K562 (cell line): ENCODE measurements around the gene RCC1. TPM values are rescaled to one million over a fixed set of nuclear protein-coding genes. Genes with fewer than 3 reads are reported as not detected.

ENCODE experiments used
- BCOR ChIP-seq: fragments of 450-650 bp; IDR thresholded peaks from 2 replicates; pipeline ENCODE4 v1.6.1; 2016
- CCAR2 ChIP-seq: fragments of 200-400 bp; formaldehyde crosslinking; IDR thresholded peaks from 2 replicates; pipeline ENCODE4 v1.6.1; 2017; ENCODE audit warnings: mild to moderate bottlenecking, low read depth, low read length
- E2F8 ChIP-seq: fragments of 450-650 bp; IDR thresholded peaks from 2 replicates; pipeline ENCODE4 v1.7.1; 2018; ENCODE audit warnings: mild to moderate bottlenecking, low read depth; ENCODE audit not compliant: partially characterized antibody
- FOXA1 ChIP-seq: fragments of 450-650 bp; IDR thresholded peaks from 2 replicates; pipeline ENCODE4 v1.6.1; 2016; ENCODE audit warnings: mild to moderate bottlenecking, borderline replicate concordance
- MECOM ChIP-seq: fragments of 250-450 bp; sonication (Bioruptor Pico); IDR thresholded peaks from 2 replicates; pipeline ENCODE4 v1.8.0; 2022; ENCODE audit warnings: inconsistent platforms
- NFE2L1 ChIP-seq: fragments of 450-650 bp; IDR thresholded peaks from 2 replicates; pipeline ENCODE4 v1.6.1; 2016; ENCODE audit warnings: missing genetic modification characterization, low read depth, mild to moderate bottlenecking, missing compliant biosample characterization, moderate library complexity, borderline replicate concordance
- NR1H2 ChIP-seq: sonication (generic); formaldehyde crosslinking; IDR thresholded peaks from 2 replicates; pipeline ENCODE4 v1.4.0; 2020; ENCODE audit warnings: mild to moderate bottlenecking, missing genetic modification reagents
- POLR2G ChIP-seq: fragments of 200-400 bp; formaldehyde crosslinking; IDR thresholded peaks from 2 replicates; pipeline ENCODE4 v1.6.1; 2017; ENCODE audit warnings: low read depth, mild to moderate bottlenecking, antibody characterized with exemption, low read length, moderate library complexity
- SMAD4 ChIP-seq: fragments of 250-450 bp; sonication (Bioruptor Pico); conservative IDR thresholded peaks from 2 replicates; pipeline ENCODE4 v1.8.0; 2021; ENCODE audit warnings: inconsistent platforms, mild to moderate bottlenecking, moderate library complexity
- STAT6 ChIP-seq: sonication (generic); formaldehyde crosslinking; IDR thresholded peaks from 2 replicates; pipeline ENCODE4 v1.8.1; 2023; ENCODE audit warnings: mild to moderate bottlenecking, missing genetic modification reagents
- TEAD1 ChIP-seq, 2 experiments: fragments of 450-650 bp in 1 of 2; sonication (generic) in 1 of 2; formaldehyde crosslinking; IDR thresholded peaks; 2 replicates each; pipeline versions ENCODE4 v1.4.0 to v1.8.0; 2020 to 2022; ENCODE audit warnings: mild to moderate bottlenecking in 2 of 2, missing genetic modification reagents in 1 of 2
- ZBTB34 ChIP-seq: fragments of 250-450 bp; sonication (Bioruptor Pico); IDR thresholded peaks from 2 replicates; pipeline ENCODE4 v1.8.0; 2021; ENCODE audit warnings: mild to moderate bottlenecking, moderate library complexity
- ZHX1 ChIP-seq: fragments of 150-350 bp; conservative IDR thresholded peaks from 2 replicates; pipeline ENCODE4 v1.6.1; 2014; ENCODE audit warnings: low read length
- ZKSCAN3 ChIP-seq: fragments of 250-450 bp; sonication (Bioruptor Pico); IDR thresholded peaks from 2 replicates; pipeline ENCODE4 v1.4.0; 2020
- ZNF561 ChIP-seq: fragments of 450-650 bp; formaldehyde crosslinking; conservative IDR thresholded peaks from 2 replicates; pipeline ENCODE4 v1.4.0; 2020; ENCODE audit warnings: mild to moderate bottlenecking, moderate library complexity
- ZNF655 ChIP-seq: fragments of 250-450 bp; sonication (Bioruptor Pico); IDR thresholded peaks from 2 replicates; pipeline ENCODE4 v1.5.0; 2021
- ZNF830 ChIP-seq: fragments of 250-450 bp; sonication (Bioruptor Pico); IDR thresholded peaks from 2 replicates; pipeline ENCODE4 v1.5.0; 2021; ENCODE audit warnings: mild to moderate bottlenecking
- polyA plus RNA-seq, 8 experiments: library from polyadenylated mRNA; depleted of rRNA in 4 of 8; stranded (reverse) in 5 of 8; unstranded in 3 of 8; fragments of >200 nt; fragmentation: Nextera tagmentation in 2 of 8; fragmentation: Illumina TruSeq in 1 of 8; extraction: Ambion mirVana in 2 of 8; extraction: Trizol in 1 of 8; gene quantifications; 2 replicates each; pipeline versions ENCODE4 v1.2.1 to v1.2.3, GENCODE V29; 2011 to 2014; ENCODE audit warnings: inconsistent platforms in 1 of 8, missing spikeins in 1 of 8
- total RNA-seq, 7 experiments: library from RNA; depleted of rRNA in 6 of 7; stranded (reverse); fragments of >200 nt in 6 of 7; fragmentation: Illumina TruSeq in 2 of 7; extraction: Trizol in 2 of 7; gene quantifications; 2 replicates each; pipeline versions ENCODE4 v1.2.1 to v1.2.3, GENCODE V29; 2011 to 2021; ENCODE audit warnings: low replicate concordance in 1 of 7

The RCC1 gene
- total and polyA plus RNA-seq, 9 of the 15 experiments (the other 6 are each of a cell fraction or from before 2014, with no cell fraction given), result 16.4 to 202 (median 107) TPM

GRCh38 chr1:28510273-28510969, 4.6 kb downstream of the RCC1 start (continued):
- no peak for TF ChIP-seq ZHX1
- TF ChIP-seq ZNF830 (CRISPR knock-in tag), result peak; percentile 95; the same call in 1 of the 2 replicates
- TF ChIP-seq FOXA1, result no peak
- TF ChIP-seq ZNF561 (CRISPR knock-in tag), result peak; percentile 69
- no peak for TF ChIP-seq ZNF655 (CRISPR knock-in tag)
- TF ChIP-seq ZBTB34 (CRISPR knock-in tag), result no peak
- no peak for TF ChIP-seq ZKSCAN3
- TF ChIP-seq POLR2G, result peak; percentile 76
- no peak for TF ChIP-seq BCOR
- TF ChIP-seq NFE2L1, result no peak
- TF ChIP-seq SMAD4 (CRISPR knock-in tag), result no peak; the same call in 1 of the 2 replicates
- TF ChIP-seq E2F8, result peak; percentile 10
- no peak for TF ChIP-seq CCAR2
- TF ChIP-seq NR1H2, result 0 out of 2 replicates have a peak, but pooled peaks have one; percentile 14
- TF ChIP-seq STAT6, result peak; percentile 89
- peak in 1 of 2 experiments; percentile 92; a peak in 2 of 4 replicates for TF ChIP-seq TEAD1 (CRISPR knock-in tag; IDR thresholded peaks at IDR 0.05)
- TF ChIP-seq MECOM (CRISPR knock-in tag), result no peak
